Liver (tissue), 3 donors: ENCODE data around the gene RASSF7.

Experiments
- ATF3 ChIP-seq: IDR thresholded peaks from 2 replicates; pipeline ENCODE4 v1.6.1; 2016; ENCODE audit warnings: antibody characterized with exemption
- CTCF ChIP-seq: fragments of 150-350 bp; IDR thresholded peaks from 2 replicates; pipeline ENCODE4 v1.5.1; 2017; ENCODE audit warnings: improper control_type of control experiment, low read depth, low read length; ENCODE audit not compliant: missing input control
- donor health status: healthy.
- donor health status: healthy.

DNA sequence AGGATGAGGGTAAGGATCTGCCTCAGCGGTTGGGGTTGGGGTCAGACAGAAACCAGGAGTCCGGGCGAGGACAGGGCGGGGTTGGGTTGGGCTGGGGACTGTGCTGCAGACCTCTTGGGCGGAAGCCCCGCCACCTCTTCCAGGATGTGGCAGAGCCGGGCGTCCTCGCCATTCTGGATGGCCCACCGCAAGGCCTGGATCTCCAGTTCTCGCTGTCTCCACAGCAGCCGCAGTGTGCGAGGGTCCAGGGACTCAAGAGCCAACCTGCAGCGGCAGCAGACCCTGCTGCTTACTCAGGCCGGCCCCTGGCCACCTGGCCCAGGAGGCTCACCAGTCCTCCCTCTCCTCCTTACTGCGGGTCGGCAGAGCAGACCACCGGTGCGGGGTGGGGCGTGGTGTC lies 2.3 kb upstream of the RASSF7 start:
- TF ChIP-seq ATF3: no peak
- no peak for TF ChIP-seq CTCF
